H1 (cell line): Measurements from ENCODE around the gene H2BK1.

Source experiments
- CBX5 ChIP-seq: fragments of 300-800, 300-1000 bp; sonication (generic); IDR thresholded peaks from 2 replicates; pipeline ENCODE4 v1.7.1; 2016; ENCODE audit warnings: antibody characterized with exemption, low read length, low read depth
- CTCF ChIP-seq, 3 experiments: IDR thresholded peaks; 1 replicate in 2 of 3; 2 replicates in 1 of 3; pipeline versions ENCODE4 v1.5.1 to v1.6.1; 2011; ENCODE audit warnings: low read length in 3 of 3, mild to moderate bottlenecking in 3 of 3, inconsistent platforms in 2 of 3, low read depth in 1 of 3, moderate library complexity in 1 of 3; ENCODE audit not compliant: insufficient read depth in 1 of 3; ENCODE audit errors: control extremely low read depth in 1 of 3
- EP300 ChIP-seq, 2 experiments: IDR thresholded peaks; 1 replicate in 1 of 2; 2 replicates in 1 of 2; pipeline ENCODE4 v1.6.1; 2011 to 2012; ENCODE audit warnings: low read depth in 2 of 2, low read length in 2 of 2, mild to moderate bottlenecking in 2 of 2, borderline replicate concordance in 1 of 2, inconsistent platforms in 1 of 2, moderate library complexity in 1 of 2
- JUND ChIP-seq: IDR thresholded peaks from 2 replicates; pipeline ENCODE4 v1.6.1; 2011; ENCODE audit warnings: mild to moderate bottlenecking, improper control_type of control experiment, low read length
- NANOG ChIP-seq: IDR thresholded peaks from 2 replicates; pipeline ENCODE4 v1.6.1; 2011; ENCODE audit warnings: low read length, low read depth, mild to moderate bottlenecking, inconsistent platforms; ENCODE audit not compliant: insufficient read depth, poor library complexity, severe bottlenecking
- NRF1 ChIP-seq: IDR thresholded peaks from 2 replicates; pipeline ENCODE4 v1.6.1; 2011; ENCODE audit warnings: mild to moderate bottlenecking, low read depth, low read length, improper control_type of control experiment
- POLR2A ChIP-seq, 2 experiments: IDR thresholded peaks; 1 replicate in 1 of 2; 2 replicates in 1 of 2; pipeline ENCODE4 v1.6.1; 2011; ENCODE audit warnings: low read depth in 2 of 2, low read length in 2 of 2, mild to moderate bottlenecking in 2 of 2; ENCODE audit errors: control extremely low read depth in 1 of 2
- POU5F1 ChIP-seq: IDR thresholded peaks from 2 replicates; pipeline ENCODE4 v1.6.1; 2011; ENCODE audit warnings: low read depth, mild to moderate bottlenecking, low read length, moderate library complexity
- SP1 ChIP-seq: IDR thresholded peaks from 2 replicates; pipeline ENCODE4 v1.6.1; 2011; ENCODE audit warnings: low read depth, low read length
- TCF12 ChIP-seq: IDR thresholded peaks from 2 replicates; pipeline ENCODE4 v1.6.1; 2011; ENCODE audit warnings: low read depth, mild to moderate bottlenecking, low read length
- ZNF274 ChIP-seq: IDR thresholded peaks from 2 replicates; pipeline ENCODE4 v1.7.0; 2012; ENCODE audit warnings: low read length, borderline replicate concordance; ENCODE audit errors: extremely low read depth

- no peak for TF ChIP-seq NANOG
- no peak for TF ChIP-seq POU5F1
- no peak for TF ChIP-seq POLR2A (IDR thresholded peaks at IDR 0.05; ENCODE audit: control extremely low read depth in 1 of 2, low read depth in 2 of 2, low read length in 2 of 2)
- no peak for TF ChIP-seq CTCF (IDR thresholded peaks at IDR 0.05; ENCODE audit: control extremely low read depth in 1 of 3, insufficient read depth in 1 of 3, low read depth in 1 of 3, low read length in 3 of 3)
- no peak for TF ChIP-seq EP300 (IDR thresholded peaks at IDR 0.05; ENCODE audit: borderline replicate concordance in 1 of 2, low read depth in 2 of 2, low read length in 2 of 2)
- TF ChIP-seq NRF1: no peak
- TF ChIP-seq SP1: no peak
- TF ChIP-seq JUND: no peak
- TF ChIP-seq TCF12: no peak
- TF ChIP-seq ZNF274: no peak
- TF ChIP-seq CBX5: no peak
These were observed 26.1 kb upstream of the H2BK1 start for GRCh38 chr7:151236406-151236805.
